AG09309 (cell line): ENCODE results near the gene SPTAN1.

ENCODE experiments used
- DNase-seq: peaks from one replicate; pipeline ENCODE4 v3.0.0-alpha.2; 2010; ENCODE audit warnings: low read depth
- H3K4me3 ChIP-seq: 2 replicates; pipeline ENCODE4 v1.5.1; 2011; ENCODE audit warnings: mild to moderate bottlenecking, low read depth, low read length, moderate library complexity; ENCODE audit not compliant: control insufficient read depth
- TF ChIP-seq, protein P1 (sequence below): IDR thresholded peaks from 2 replicates; pipeline ENCODE4 v1.5.1; 2011; ENCODE audit warnings: mild to moderate bottlenecking, low read depth, low read length, inconsistent platforms; ENCODE audit not compliant: insufficient read depth, control insufficient read depth; ENCODE audit errors: missing control alignments

The SPTAN1 gene

GRCh38 chr9:128617943-128618342 is 65.6 kb downstream of the SPTAN1 start:
- no peak overlapping the region for H3K4me3 ChIP-seq
- no peak for DNase-seq
- TF ChIP-seq, protein P1, sequence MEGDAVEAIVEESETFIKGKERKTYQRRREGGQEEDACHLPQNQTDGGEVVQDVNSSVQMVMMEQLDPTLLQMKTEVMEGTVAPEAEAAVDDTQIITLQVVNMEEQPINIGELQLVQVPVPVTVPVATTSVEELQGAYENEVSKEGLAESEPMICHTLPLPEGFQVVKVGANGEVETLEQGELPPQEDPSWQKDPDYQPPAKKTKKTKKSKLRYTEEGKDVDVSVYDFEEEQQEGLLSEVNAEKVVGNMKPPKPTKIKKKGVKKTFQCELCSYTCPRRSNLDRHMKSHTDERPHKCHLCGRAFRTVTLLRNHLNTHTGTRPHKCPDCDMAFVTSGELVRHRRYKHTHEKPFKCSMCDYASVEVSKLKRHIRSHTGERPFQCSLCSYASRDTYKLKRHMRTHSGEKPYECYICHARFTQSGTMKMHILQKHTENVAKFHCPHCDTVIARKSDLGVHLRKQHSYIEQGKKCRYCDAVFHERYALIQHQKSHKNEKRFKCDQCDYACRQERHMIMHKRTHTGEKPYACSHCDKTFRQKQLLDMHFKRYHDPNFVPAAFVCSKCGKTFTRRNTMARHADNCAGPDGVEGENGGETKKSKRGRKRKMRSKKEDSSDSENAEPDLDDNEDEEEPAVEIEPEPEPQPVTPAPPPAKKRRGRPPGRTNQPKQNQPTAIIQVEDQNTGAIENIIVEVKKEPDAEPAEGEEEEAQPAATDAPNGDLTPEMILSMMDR: no peak

DNA sequence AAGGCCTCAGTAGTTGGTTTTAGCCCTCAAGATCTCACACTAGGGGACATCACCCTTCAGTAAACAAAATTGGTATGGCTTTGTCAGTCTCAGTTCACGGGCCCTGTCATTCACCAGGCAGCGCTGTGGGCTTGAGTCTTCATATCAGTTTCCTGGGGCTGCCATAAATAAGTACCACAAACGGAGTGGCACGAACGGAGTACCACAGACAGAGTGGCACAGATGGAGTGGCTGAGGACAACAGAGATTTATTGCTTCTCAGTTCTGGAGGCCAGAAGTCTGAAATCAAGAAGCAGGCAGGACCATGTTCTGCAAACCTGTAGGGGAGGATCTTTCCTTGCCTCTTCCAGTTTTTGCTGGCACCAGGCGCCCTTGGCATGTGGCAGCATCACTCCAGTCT is 66.7 kb downstream of the SPTAN1 start:
- no peak overlapping the region for H3K4me3 ChIP-seq
- TF ChIP-seq, protein P1: no peak
- no peak for DNase-seq

DNA sequence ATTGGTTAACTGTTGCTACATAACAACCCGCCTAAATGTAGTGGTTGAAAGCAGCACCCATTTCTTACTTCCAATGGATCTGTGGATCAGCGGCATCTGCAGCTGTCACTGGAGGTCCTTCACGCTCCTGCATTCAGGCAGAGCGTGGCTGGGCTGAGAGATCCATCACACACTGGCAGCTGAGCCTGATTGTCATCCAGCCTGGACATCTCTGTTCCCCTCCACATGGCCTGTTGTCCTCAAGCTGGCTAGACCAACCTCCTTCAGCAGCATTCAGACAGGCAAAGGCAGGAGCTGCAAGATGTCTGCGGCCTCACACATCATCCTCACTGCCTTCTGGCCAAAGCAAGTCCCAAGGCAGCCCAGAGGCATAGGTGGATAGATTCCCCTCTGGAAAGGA is 67.4 kb downstream of the SPTAN1 start:
- TF ChIP-seq, protein P1: no peak
- H3K4me3 ChIP-seq: no peak overlapping the region
- DNase-seq: no peak

GRCh38 chr9:128621730-128622455 is 69.5 kb downstream of the SPTAN1 start:
- TF ChIP-seq, protein P1: no peak
- no peak overlapping the region for H3K4me3 ChIP-seq
- no peak for DNase-seq

DNA sequence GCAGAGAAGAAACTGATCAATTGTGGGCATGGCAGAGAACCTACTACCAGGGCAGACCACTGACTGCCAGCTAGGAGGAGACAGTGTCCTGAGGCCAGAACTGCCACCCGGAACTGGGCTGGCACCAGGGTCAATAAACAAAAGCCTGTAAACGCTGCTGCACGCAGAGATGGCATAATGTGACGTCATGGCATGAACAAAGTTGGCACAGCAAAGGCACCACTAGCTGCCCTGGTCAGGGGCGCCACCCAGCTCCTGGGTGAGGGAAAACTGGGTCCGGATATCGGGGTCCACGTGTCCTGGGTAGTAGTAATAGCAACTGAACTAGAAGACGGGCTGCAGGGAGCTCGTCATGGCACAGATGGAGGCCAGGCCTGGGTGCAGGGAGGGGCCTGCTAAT is 72.2 kb downstream of the SPTAN1 start:
- DNase-seq: no peak
- TF ChIP-seq, protein P1: no peak

DNA sequence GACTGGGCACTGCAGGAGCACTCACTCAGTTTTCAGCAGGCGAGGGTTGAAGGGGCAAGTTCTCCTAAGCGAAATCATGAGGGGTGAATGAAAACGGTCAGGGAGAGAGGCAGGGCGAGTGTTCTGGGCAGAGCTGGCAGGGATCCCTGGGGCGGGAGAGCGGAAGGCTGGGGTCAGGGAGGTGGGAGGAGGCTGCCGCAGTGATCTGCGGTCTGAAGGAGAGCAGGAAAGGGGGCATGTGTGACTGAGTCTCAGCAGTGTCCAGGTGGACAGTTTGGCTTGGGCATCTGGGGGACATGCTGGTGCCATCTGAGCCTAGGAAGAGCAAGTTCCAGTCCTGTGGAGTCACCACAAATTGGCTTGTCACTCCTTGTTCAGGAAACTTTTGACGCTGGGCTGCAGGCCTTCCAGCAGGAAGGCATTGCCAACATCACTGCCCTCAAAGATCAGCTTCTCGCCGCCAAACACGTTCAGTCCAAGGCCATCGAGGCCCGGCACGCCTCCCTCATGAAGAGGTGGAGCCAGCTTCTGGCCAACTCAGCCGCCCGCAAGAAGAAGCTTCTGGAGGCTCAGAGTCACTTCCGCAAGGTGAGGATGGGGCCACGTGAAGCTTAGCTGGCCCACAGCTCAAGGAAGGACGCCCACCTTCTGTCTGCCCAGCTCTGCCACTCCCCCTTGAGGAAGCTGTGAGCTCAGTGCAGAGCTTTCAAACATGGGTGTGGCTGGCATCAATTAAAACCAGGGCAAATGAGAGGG is 73.2 kb downstream of the SPTAN1 start:
- TF ChIP-seq, protein P1: no peak
- DNase-seq: no peak
- H3K4me3 ChIP-seq: no peak overlapping the region

More for the DNA sequence above, 72.2 kb downstream of the SPTAN1 start:
- H3K4me3 ChIP-seq: no peak overlapping the region

GRCh38 chr9:128626181-128626580 is 73.8 kb downstream of the SPTAN1 start:
- DNase-seq: no peak
- H3K4me3 ChIP-seq: no peak overlapping the region
- TF ChIP-seq, protein P1: no peak
